ENCODE data around the gene PIK3R2.
A peak's percentile ranks its signal among the peaks of the same experiment; 100 is the strongest.

PIK3R2 gene

GRCh38 chr19:18126097-18126496 is 26.9 kb upstream of the PIK3R2 start:
- DNase-seq, result no peak

DNA sequence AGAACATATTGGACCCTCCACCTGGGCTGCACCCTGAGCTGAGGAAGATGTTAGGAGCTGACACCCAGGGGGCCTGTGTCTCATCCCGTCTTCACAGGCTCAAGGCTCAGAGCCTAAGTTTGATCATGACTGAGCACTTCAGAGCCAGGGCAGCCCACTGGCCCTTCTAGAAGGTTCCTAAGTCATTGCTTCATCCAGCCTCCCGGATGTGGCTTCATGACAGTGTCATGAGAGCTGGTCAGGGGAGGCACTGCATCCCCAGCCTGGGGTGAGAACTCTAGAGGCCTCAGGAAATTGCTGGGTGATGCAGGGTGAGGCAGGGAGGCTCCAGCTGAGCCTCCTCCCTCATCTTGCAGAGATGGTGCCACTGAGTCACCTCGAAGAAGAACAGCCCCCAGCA is 24.9 kb upstream of the PIK3R2 start:
- DNase-seq, result peak; percentile 58

GRCh38 chr19:18128805-18129204 is 24.2 kb upstream of the PIK3R2 start:
- no peak for DNase-seq

DNA sequence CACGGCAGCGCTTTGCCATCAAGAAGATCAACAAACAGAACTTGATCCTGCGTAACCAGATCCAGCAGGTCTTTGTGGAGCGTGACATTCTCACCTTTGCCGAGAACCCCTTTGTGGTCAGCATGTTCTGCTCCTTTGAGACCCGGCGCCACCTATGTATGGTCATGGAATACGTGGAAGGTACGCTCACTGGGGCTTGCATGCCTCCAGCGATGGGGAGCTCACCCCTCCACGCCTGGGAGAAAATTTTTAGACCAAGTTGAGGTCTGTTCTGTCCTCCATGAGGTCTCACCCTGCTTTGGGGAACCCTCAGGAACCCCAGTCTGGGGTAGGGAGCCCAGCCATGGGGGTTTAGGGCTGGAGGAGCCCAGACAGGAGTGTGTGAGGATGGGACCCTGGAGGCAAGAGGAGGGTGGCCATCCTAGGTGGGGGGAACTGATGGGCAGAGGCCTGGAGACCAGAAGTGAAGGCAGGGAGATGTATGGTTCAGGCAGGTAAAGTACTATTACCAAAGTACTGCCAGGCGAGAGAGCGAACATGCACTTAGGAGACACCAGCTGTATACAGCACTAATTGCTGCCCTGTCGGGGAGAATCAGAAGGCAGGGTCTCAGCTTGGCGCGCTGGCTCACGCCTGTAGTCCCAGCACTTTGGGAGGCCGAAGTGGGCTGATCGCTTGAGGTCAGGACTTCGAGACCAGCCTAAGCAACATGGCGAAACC is 22.3 kb upstream of the PIK3R2 start:
- no peak for DNase-seq

GRCh38 chr19:18131841-18132596 is 20.9 kb upstream of the PIK3R2 start:
- DNase-seq, result no peak

- DNase-seq, result no peak
Observed at GRCh38 chr19:18135712-18136584, 17.0 kb upstream of the PIK3R2 start.

GRCh38 chr19:18137242-18137641 is 15.7 kb upstream of the PIK3R2 start:
- DNase-seq, result no peak

- no peak for DNase-seq
Observed at GRCh38 chr19:18137657-18138339, 15.2 kb upstream of the PIK3R2 start.

DNA sequence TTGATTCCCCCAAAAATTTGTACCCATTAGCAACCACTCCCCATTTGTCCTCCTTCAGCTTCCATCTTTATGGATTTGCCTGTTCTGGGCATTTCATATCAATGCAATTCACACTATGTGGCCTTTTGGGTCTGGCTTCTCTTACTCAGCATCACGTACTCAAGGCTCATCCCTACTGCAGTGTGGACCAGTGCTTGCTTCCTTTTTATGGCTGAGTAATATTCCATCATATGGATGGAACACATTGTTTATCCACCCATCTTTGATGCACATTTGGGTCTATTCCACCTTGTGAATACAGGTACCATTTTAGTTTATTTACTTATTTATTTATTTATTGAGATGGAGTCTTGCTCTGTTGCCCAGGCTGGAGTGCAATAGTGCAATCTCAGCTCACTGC is 12.5 kb upstream of the PIK3R2 start:
- no peak for DNase-seq

- DNase-seq, result no peak
Observed at GRCh38 chr19:18141031-18141430, 11.9 kb upstream of the PIK3R2 start.

- no peak for DNase-seq
Observed at GRCh38 chr19:18143902-18144301, 9.1 kb upstream of the PIK3R2 start.

- no peak for DNase-seq
Observed at GRCh38 chr19:18144361-18144760, 8.6 kb upstream of the PIK3R2 start.

- DNase-seq, result no peak
Observed at GRCh38 chr19:18144906-18145305, 8.1 kb upstream of the PIK3R2 start.

GRCh38 chr19:18145391-18145999 is 7.5 kb upstream of the PIK3R2 start:
- DNase-seq, result no peak

- DNase-seq, result no peak
Observed at GRCh38 chr19:18147396-18147795, 5.6 kb upstream of the PIK3R2 start.

GRCh38 chr19:18149596-18149975 is 3.4 kb upstream of the PIK3R2 start:
- DNase-seq, result no peak

GRCh38 chr19:18150776-18151624 is 2.0 kb upstream of the PIK3R2 start:
- no peak for DNase-seq

- peak; percentile 99 for DNase-seq
Observed at GRCh38 chr19:18152442-18152816, 534 bp upstream of the PIK3R2 start.

- no peak for DNase-seq
Observed at GRCh38 chr19:18153556-18154134, 682 bp downstream of the PIK3R2 start.

GRCh38 chr19:18155095-18156087 is 2.4 kb downstream of the PIK3R2 start:
- DNase-seq, result no peak
